Ovary (tissue), 9 donors: ENCODE results near the gene C22orf15. TPM values are rescaled to one million over a fixed set of nuclear protein-coding genes. Genes with fewer than 3 reads are reported as not detected.

Experiments
- DNase-seq, 5 donors: peaks; one replicate each; pipeline ENCODE4 v3.0.0-alpha.2; 2019 to 2020
- H3K27ac ChIP-seq, 2 donors: fragments of 200-600 bp; one replicate each; pipeline versions ENCODE4 v1.5.1 to v1.8.0; 2019 to 2022
- H3K27me3 ChIP-seq: fragments of 200-600 bp; one replicate; pipeline ENCODE4 v1.8.0; 2022
- H3K36me3 ChIP-seq: fragments of 200-600 bp; sonication (generic); one replicate; pipeline ENCODE4 v1.5.1; 2019
- H3K4me1 ChIP-seq: one replicate; pipeline ENCODE4 v1.8.1; 2013; ENCODE audit warnings: mild to moderate bottlenecking, moderate library complexity; ENCODE audit not compliant: insufficient read depth
- H3K4me3 ChIP-seq: fragments of 200-600 bp; sonication (generic); one replicate; pipeline ENCODE4 v1.5.1; 2017
- H3K9me3 ChIP-seq, 2 donors: fragments of 200-600 bp in 1 of 2; sonication (generic) in 1 of 2; one replicate each; pipeline versions ENCODE4 v1.5.1 to v1.8.1; 2013 to 2019; ENCODE audit warnings: mild to moderate bottlenecking in 1 of 2, moderate library complexity in 1 of 2
- CTCF ChIP-seq, 3 donors: fragments of 450-650 bp in 2 of 3; fragments of 200-600 bp in 1 of 3; IDR thresholded peaks; one replicate each; pipeline versions ENCODE4 v1.5.1 to v1.8.0; 2016 to 2022; ENCODE audit warnings: antibody characterized with exemption in 3 of 3, mild to moderate bottlenecking in 1 of 3
- EP300 ChIP-seq: sonication (generic); formaldehyde crosslinking; IDR thresholded peaks from one replicate; pipeline ENCODE4 v1.6.1; 2017; ENCODE audit warnings: antibody characterized with exemption
- POLR2A ChIP-seq: fragments of 450-650 bp; IDR thresholded peaks from one replicate; pipeline ENCODE4 v1.6.1; 2017; ENCODE audit warnings: antibody characterized with exemption, mild to moderate bottlenecking, moderate library complexity
- WGBS, 3 donors: extraction: QIAGEN DNeasy Blood & Tissue Kit in 1 of 3; methylation state at CpG; one replicate each; pipeline versions ENCODE4 v1.1.5 to v1.1.7; 2013 to 2017; 5-methylcytosine and 5-hydroxymethylcytosine counted together
- intact Hi-C, 4 donors: fragments of 100-400 bp; cut with DNase I; formaldehyde crosslinking; loops; one replicate each; pipeline versions ENCODE4 v1.11.0 to v1.15.1; 2022 to 2023
- polyA plus RNA-seq, 2 donors: library from polyadenylated mRNA; stranded (reverse); fragments of 200-250 nt in 1 of 2; fragments of 350-450 nt in 1 of 2; fragmentation: Illumina TruSeq in 1 of 2; extraction: RNeasy Lipid Tissue Mini Kit (QIAGEN cat#74804) in 1 of 2; gene quantifications; one replicate each; pipeline ENCODE4 v1.2.3, GENCODE V29; 2013 to 2014
- total RNA-seq, 7 donors: library from RNA; depleted of rRNA in 2 of 7; stranded (reverse); fragments of >200 nt in 2 of 7; fragmentation: NEBNext Ultra II Directional in 3 of 7; extraction: Animal tissue kit (Norgen Biotek cat#: 25700) in 3 of 7; gene quantifications; one replicate each; pipeline versions ENCODE4 v1.1.0 to v1.2.4, GENCODE V29; 2016 to 2023
- donor health status: DM: no; HTN: no; CAD: no; lungs with moderate emphysema.
- donor health status: DM: no; HTN: no; CAD: no.
- donor health status: Bipolar disorder and iron deficiency.
- donor health status: DM: yes; HTN: yes; CAD: no.
- donor health status: DM: no; HTN: no; CAD: no.
- donor health status: DM: yes; HTN: yes; CAD: no.

Gene C22orf15
- total and polyA plus RNA-seq, 9 donors: 0.28 to 6.5 (median 0.77) TPM

- Histone ChIP-seq H3K4me1 (peaks cover 3% of the 10 kb centered on the region), H3K27me3 (no peaks in the 10 kb centered on the region), H3K36me3 (no peaks in the 10 kb centered on the region), H3K27ac (no peak overlapping the region), H3K4me3 (no peak overlapping the region), H3K9me3 (no peaks in the 10 kb centered on the region)
- DNase-seq: no peak
- intact Hi-C loops: no loop called here
- TF ChIP-seq CTCF (IDR thresholded peaks at IDR 0.05) (no peak), POLR2A (no peak)
- WGBS, 3 donors: 74 to 89% (median 77%) methylated on average over 4 of the region's 4 CpGs
Measured at GRCh38 chr22:23759566-23759965, 3.2 kb upstream of the C22orf15 start.

GRCh38 chr22:23760056-23760455 lies 2.7 kb upstream of the C22orf15 start:
- Histone ChIP-seq H3K9me3 (no peaks in the 10 kb centered on the region), H3K27ac (no peak overlapping the region), H3K4me1 (peaks cover 3% of the 10 kb centered on the region), H3K4me3 (no peak overlapping the region), H3K36me3 (no peaks in the 10 kb centered on the region), H3K27me3 (no peaks in the 10 kb centered on the region)
- WGBS, 3 donors: 79 to 82% (median 81%) methylated on average over 6 of the region's 6 CpGs
- intact Hi-C loops: loop anchor here in 1 of 4 donors (5.0 kb wide), 1 partner anchor 48 kb away; no protein-coding TSS in a partner anchor
- TF ChIP-seq EP300: no peak
- TF ChIP-seq POLR2A: no peak
- no peak for TF ChIP-seq CTCF (IDR thresholded peaks at IDR 0.05)
- no peak for DNase-seq

- Histone ChIP-seq H3K27me3 (no peaks in the 10 kb centered on the region), H3K4me3 (no peak overlapping the region), H3K27ac (no peak overlapping the region), H3K9me3 (no peaks in the 10 kb centered on the region), H3K4me1 (peaks cover 8% of the 10 kb centered on the region), H3K36me3 (no peaks in the 10 kb centered on the region)
- 7 to 26% (median 23%) methylated on average over 9 to 17 of the region's 17 CpGs for WGBS, 3 donors
- no peak for DNase-seq
- intact Hi-C loops: loop anchor here in 1 of 4 donors (5.0 kb wide), 1 partner anchor 51 kb away; no protein-coding TSS in a partner anchor
- TF ChIP-seq CTCF (IDR thresholded peaks at IDR 0.05): no peak
Measured at GRCh38 chr22:23763579-23763945, 772 bp downstream of the C22orf15 start.

- WGBS, 3 donors: 54 to 59% (median 56%) methylated on average over 6 to 7 of the region's 7 CpGs
- intact Hi-C loops: loop anchor here in 1 of 4 donors (5.0 kb wide), 1 partner anchor 52 kb away; no protein-coding TSS in a partner anchor
- DNase-seq: no peak
- no peaks in the 10 kb centered on the region for H3K9me3 ChIP-seq
- H3K36me3 ChIP-seq: no peaks in the 10 kb centered on the region
- H3K27ac ChIP-seq: no peak overlapping the region
- H3K4me3 ChIP-seq: no peak overlapping the region
- no peaks in the 10 kb centered on the region for H3K27me3 ChIP-seq
- TF ChIP-seq CTCF (IDR thresholded peaks at IDR 0.05) (no peak), POLR2A (no peak), EP300 (no peak)
- H3K4me1 ChIP-seq: peaks cover 8% of the 10 kb centered on the region
Measured at GRCh38 chr22:23763954-23764353, 1.2 kb downstream of the C22orf15 start.
